ENCODE results near the gene GRHL3.

GRCh38 chr1:24369801-24370200 lies 50.6 kb downstream of the GRHL3 start:
- TF ChIP-seq, protein P1, sequence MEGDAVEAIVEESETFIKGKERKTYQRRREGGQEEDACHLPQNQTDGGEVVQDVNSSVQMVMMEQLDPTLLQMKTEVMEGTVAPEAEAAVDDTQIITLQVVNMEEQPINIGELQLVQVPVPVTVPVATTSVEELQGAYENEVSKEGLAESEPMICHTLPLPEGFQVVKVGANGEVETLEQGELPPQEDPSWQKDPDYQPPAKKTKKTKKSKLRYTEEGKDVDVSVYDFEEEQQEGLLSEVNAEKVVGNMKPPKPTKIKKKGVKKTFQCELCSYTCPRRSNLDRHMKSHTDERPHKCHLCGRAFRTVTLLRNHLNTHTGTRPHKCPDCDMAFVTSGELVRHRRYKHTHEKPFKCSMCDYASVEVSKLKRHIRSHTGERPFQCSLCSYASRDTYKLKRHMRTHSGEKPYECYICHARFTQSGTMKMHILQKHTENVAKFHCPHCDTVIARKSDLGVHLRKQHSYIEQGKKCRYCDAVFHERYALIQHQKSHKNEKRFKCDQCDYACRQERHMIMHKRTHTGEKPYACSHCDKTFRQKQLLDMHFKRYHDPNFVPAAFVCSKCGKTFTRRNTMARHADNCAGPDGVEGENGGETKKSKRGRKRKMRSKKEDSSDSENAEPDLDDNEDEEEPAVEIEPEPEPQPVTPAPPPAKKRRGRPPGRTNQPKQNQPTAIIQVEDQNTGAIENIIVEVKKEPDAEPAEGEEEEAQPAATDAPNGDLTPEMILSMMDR (IDR thresholded peaks at IDR 0.05): no peak
- TF ChIP-seq EZH2phosphoT487 (IDR thresholded peaks at IDR 0.05) (no peak), EZH2 (IDR thresholded peaks at IDR 0.05) (no peak)

Measured in neural progenitor cell (in vitro differentiated cells).